Transverse colon (tissue), 1 donor: ENCODE measurements around the gene ZCCHC7.

Experiments
- EP300 ChIP-seq: sonication (generic); formaldehyde crosslinking; IDR thresholded peaks from one replicate; pipeline ENCODE4 v1.6.1; 2017; ENCODE audit warnings: antibody characterized with exemption, low read depth
- POLR2A ChIP-seq: fragments of 450-650 bp; IDR thresholded peaks from one replicate; pipeline ENCODE4 v1.6.1; 2016; ENCODE audit warnings: antibody characterized with exemption, mild to moderate bottlenecking, moderate library complexity

DNA sequence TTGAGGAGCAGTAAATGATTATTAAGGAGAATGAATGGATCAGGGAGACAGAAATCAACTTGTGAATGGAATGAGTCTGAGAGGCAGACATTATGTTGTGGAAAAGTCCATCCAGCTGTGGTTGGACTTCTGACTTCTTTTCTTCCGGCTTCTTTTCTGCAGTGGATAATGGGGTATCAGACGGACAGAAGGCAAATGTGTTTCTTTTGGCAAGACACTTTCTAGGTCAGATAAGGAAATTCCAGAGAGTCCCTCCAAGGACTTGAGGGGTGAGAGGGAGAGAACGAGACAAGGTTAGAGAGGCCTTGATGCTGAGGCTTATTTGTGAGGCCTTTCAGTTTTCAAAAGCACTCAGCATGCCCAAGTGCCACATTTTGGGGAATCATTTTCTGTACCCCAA lies 285.0 kb downstream of the ZCCHC7 start:
- TF ChIP-seq POLR2A (no peak), EP300 (no peak)
